ENCODE measurements around the gene GFER.

GFER gene

GRCh38 chr16:1942810-1943726 lies 40.9 kb upstream of the GFER start, which contains the start of gene MSRB1 (continued):
- TF ChIP-seq ZNF280D (tag by site-specific recombination; IDR thresholded peaks at IDR 0.05) (no peak), ZNF18 (tag by site-specific recombination; IDR thresholded peaks at IDR 0.05) (peak; percentile 38; the same call in 1 of the 2 replicates), ZNF292 (tag by site-specific recombination; IDR thresholded peaks at IDR 0.05; ENCODE audit: borderline replicate concordance, low read depth) (no peak), ZNF639 (tag by site-specific recombination; IDR thresholded peaks at IDR 0.05) (peak; percentile 67; the same call in 1 of the 2 replicates), ZNF239 (tag by site-specific recombination; IDR thresholded peaks at IDR 0.05) (peak; percentile 34; the same call in 1 of the 2 replicates), KLF1 (tag by site-specific recombination; IDR thresholded peaks at IDR 0.05) (peak; percentile 31), ZNF114 (tag by site-specific recombination; IDR thresholded peaks at IDR 0.05) (no peak), YY1 (tag by site-specific recombination; IDR thresholded peaks at IDR 0.05) (no peak), ZNF350 (tag by site-specific recombination; IDR thresholded peaks at IDR 0.05) (no peak), PBX3 (CRISPR knock-in tag; IDR thresholded peaks at IDR 0.05) (peak; percentile 43; the same call in 1 of the 2 replicates), ZNF660 (tag by site-specific recombination; IDR thresholded peaks at IDR 0.05) (0 out of 2 replicates have a peak, but pooled peaks have one; percentile 17), ZNF16 (tag by site-specific recombination; IDR thresholded peaks at IDR 0.05; ENCODE audit: low read depth) (no peak), IKZF3 (tag by site-specific recombination; IDR thresholded peaks at IDR 0.05) (no peak), SP3 (tag by site-specific recombination; IDR thresholded peaks at IDR 0.05) (peak; percentile 99), ZBTB21 (tag by site-specific recombination; IDR thresholded peaks at IDR 0.05) (peak; percentile 12; the same call in 1 of the 2 replicates), ZNF629 (tag by site-specific recombination; IDR thresholded peaks at IDR 0.05) (peak; percentile 61; the same call in 1 of the 2 replicates)

GRCh38 chr16:1944612-1945199 lies 39.3 kb upstream of the GFER start:
- Histone ChIP-seq H3K4me1 (ENCODE audit: control insufficient read depth, insufficient read depth, low read length) (no peaks in the 10 kb centered on the region), H3K4me3 (ENCODE audit: low read depth, low read length) (no peak overlapping the region), H3K9me3 (ENCODE audit: control insufficient read depth, insufficient read depth, low read depth, low read length) (no peaks in the 10 kb centered on the region), H3K36me3 (ENCODE audit: control insufficient read depth in 2 of 2, insufficient read depth in 1 of 2, low read length in 2 of 2) (peaks cover 0 to 14% of the 10 kb centered on the region in 2 experiments; a peak in 1 of 3 replicates), H3K27ac (ENCODE audit: extremely low read depth, low read depth, low read length) (no peak overlapping the region)
- POLR2A ChIA-PET: interaction anchor here (0.6 to 1.1 kb wide), 2 partner anchors 20 kb away, joined by 3 to 8 read pairs; partner anchors contain the start of gene RPS2
- no peak for TF ChIP-seq ZIC2 (tag by site-specific recombination; IDR thresholded peaks at IDR 0.05)
- TF ChIP-seq ZNF544 (tag by site-specific recombination; IDR thresholded peaks at IDR 0.05): no peak
- CTCF ChIA-PET: interaction anchor here (0.6 to 1.5 kb wide), 4 partner anchors 9 to 77 kb away, joined by 3 to 5 read pairs (median 4); no protein-coding TSS in a partner anchor
